ENCODE data around the gene IPO13.
A peak's percentile ranks its signal among the peaks of the same experiment; 100 is the strongest.

Gene IPO13

DNA sequence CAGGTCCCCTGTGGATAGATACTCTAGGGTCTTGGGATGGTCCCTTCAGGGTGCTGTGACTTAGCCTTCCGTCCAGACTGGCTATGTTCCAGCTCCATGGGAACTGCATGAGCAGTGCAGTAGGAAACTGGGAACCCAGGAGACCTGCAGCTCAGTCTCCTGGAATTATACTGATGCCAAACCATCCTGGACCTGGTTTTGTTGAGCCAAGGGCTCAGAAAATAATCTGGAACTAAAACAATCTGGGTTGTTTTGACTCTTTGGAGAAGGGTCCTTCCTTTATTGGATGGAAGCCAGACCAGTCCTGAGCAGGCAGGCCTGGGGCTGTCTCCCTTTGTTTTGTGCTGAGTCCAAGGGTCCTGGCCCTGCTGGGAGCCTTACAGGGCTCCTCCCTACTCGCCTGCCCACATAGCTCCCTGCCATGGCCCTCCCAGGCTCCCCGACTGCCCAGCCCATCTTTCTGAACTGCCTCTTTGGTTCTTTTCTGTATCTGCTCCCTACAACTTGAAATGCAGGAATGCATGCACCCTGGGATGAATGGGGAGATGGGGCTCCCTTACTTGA is 1.2 kb downstream of the IPO13 start:
- no peak for DNase-seq (ENCODE audit: extremely low read depth in 1 of 2, low read depth in 1 of 2)

DNA sequence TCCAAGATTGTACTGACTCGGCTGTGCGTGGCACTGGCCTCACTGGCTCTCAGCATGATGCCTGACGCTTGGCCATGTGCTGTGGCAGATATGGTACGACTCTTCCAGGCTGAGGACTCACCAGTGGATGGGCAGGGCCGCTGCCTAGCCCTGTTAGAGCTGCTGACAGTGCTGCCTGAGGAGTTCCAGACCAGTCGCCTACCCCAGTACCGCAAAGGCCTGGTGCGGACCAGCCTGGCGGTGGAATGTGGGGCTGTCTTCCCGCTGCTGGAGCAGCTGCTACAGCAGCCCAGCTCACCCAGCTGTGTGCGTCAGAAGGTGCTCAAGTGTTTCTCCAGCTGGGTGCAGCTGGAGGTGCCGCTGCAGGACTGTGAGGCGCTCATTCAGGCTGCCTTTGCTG is 2.9 kb downstream of the IPO13 start:
- no peak for DNase-seq (ENCODE audit: extremely low read depth in 1 of 2, low read depth in 1 of 2)

GRCh38 chr1:43951021-43951985 is 4.6 kb downstream of the IPO13 start:
- no peak for DNase-seq (ENCODE audit: extremely low read depth in 1 of 2, low read depth in 1 of 2)

- DNase-seq (ENCODE audit: extremely low read depth in 1 of 2, low read depth in 1 of 2), result no peak
Measured at GRCh38 chr1:43952731-43953346, 6.1 kb downstream of the IPO13 start.

GRCh38 chr1:43953361-43953760 is 6.6 kb downstream of the IPO13 start:
- no peak for DNase-seq (ENCODE audit: extremely low read depth in 1 of 2, low read depth in 1 of 2)

GRCh38 chr1:43954036-43954435 is 7.3 kb downstream of the IPO13 start:
- DNase-seq (ENCODE audit: extremely low read depth in 1 of 2, low read depth in 1 of 2), result no peak

DNA sequence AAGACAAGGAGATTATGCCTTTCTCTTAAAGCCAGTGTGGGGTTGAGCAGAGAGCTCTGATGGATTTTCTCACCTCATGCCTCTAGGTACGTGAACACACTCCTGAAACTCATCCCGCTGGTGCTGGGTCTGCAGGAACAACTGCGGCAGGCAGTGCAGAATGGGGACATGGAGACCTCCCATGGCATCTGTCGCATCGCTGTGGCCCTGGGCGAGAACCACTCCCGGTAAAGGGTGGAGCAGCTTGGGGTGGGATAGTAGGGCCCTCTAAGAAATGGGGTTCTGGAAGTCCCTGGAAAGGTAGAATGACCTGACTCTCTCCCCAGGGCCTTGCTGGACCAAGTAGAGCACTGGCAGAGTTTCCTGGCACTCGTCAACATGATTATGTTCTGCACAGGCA is 9.5 kb downstream of the IPO13 start:
- no peak for DNase-seq (ENCODE audit: extremely low read depth in 1 of 2, low read depth in 1 of 2)

DNA sequence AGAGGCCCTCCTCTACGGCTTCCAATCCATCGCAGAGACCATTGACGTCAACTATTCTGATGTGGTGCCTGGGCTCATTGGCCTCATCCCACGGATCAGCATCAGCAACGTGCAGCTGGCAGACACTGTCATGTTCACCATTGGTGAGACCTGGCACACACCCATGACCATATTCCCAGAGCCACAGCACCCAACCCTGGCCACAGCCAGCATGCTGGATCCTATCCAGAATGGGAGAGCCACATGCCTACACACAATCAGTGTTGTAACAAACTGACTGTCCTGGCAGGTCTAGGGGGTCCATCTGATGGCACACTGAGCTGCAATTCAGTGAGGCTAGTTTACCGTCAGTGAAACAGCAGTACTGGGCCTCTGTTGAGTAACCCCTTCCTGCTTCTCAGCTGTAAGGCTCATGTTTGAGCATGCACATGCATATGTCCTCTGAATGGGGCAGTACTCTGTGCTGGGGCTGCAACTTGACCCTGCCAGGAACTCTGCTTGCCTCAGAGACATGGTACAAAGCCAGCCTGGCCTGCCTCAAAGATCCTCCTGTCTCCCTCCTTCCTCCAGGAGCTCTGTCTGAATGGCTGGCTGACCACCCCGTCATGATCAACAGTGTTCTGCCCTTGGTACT is 10.8 kb downstream of the IPO13 start:
- no peak for DNase-seq (ENCODE audit: extremely low read depth in 1 of 2, low read depth in 1 of 2)

DNA sequence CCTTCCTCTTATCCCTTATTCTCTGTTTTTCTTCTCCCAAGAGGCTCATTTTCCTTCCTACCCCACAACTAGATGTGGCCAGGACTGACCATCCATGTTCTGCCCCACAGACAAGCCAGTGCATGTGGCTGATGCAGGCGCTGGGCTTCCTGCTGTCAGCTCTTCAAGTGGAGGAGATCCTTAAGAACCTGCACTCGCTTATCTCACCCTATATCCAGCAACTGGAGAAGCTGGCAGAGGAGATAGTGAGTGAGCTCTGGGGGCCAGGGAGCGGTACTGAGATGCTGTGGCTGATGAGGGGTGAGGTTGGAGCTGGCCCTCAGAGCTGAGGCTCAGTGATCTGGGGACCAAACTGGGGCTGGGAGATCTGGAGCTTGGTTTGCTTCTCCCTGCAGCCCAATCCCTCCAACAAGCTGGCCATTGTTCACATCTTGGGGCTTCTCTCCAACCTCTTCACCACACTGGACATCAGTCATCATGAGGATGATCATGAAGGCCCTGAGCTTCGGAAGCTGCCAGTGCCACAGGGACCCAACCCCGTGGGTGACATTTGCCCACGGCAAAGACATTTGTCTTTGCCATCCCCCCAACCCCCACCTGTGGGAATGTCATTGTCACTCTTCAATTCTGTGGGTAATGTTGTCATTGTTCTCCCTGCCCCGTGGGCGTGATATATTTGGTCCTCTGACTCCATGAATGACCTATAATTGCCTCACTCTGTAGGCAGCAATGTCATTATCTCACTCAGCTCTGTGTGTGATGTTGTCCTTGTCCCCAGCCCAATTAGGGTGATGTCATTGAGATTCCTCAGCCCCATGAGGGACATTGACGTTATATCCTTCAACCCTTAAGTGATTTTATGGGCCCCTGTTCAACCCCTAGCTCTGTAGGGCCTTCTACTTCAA is 11.9 kb downstream of the IPO13 start:
- no peak for DNase-seq (ENCODE audit: extremely low read depth in 1 of 2, low read depth in 1 of 2)

- no peak for DNase-seq (ENCODE audit: extremely low read depth in 1 of 2, low read depth in 1 of 2)
Measured at GRCh38 chr1:43960798-43961197, 14.0 kb downstream of the IPO13 start.

GRCh38 chr1:43961692-43962091 is 14.9 kb downstream of the IPO13 start:
- no peak for DNase-seq (ENCODE audit: extremely low read depth in 1 of 2, low read depth in 1 of 2)

DNA sequence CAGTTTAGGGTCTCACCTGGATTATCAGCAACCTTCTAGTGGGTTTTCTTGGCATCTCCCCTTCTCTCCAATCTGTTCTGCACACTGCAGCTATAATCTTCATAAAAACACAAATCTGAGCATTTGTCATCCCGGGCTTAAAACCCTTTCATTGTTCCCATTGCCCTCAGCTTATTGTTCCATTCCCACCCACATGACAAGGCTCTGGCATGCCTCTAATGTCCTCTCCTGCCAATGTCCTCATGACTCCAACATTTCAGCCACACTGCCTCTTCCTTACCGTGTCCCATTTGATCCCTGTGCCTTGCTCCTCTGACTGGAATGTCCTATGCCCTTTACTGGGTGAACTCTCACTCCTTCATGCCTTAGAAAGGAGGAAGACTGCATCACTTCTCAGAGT is 15.6 kb downstream of the IPO13 start:
- no peak for DNase-seq (ENCODE audit: extremely low read depth in 1 of 2, low read depth in 1 of 2)

DNA sequence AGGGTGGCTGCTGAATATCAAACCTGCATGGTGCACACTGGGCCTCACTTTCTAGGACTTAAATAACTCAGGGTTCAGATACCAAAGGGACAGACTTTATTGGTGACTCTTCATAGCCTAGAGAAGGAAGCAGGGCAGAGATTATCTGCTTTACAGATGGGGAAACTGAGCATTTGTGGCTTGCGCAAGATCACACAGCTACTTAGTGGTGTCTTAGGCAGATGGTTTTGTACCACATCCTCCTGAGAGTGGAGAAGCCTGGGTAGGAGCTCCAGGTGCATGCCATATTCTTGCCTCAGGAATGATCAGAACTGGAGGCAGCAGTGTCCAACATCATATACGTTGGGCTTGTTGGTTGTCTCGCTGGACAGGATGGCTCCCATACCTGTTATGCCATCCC is 16.3 kb downstream of the IPO13 start:
- DNase-seq (ENCODE audit: extremely low read depth in 1 of 2, low read depth in 1 of 2), result no peak

DNA sequence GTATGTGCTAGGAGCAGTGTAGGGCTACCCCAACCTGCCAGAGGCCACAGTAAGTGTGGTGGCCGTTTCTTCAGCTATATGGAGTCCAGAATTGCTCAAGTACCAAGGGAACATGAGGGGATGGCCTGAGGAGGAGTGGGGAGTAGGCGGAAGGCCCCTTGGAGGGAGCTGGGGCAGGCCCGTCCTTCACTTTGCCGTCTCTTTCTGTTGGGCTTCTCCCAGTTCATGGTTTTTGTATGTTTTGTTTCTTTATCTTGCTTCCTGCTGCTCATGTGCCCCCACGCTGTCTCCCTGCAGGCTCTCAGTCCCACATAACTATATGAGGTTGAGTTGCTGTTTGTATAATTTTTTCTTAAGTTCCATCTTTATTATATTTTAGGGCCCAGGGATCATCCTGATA is 17.1 kb downstream of the IPO13 start:
- DNase-seq (ENCODE audit: extremely low read depth in 1 of 2, low read depth in 1 of 2), result no peak

DNA sequence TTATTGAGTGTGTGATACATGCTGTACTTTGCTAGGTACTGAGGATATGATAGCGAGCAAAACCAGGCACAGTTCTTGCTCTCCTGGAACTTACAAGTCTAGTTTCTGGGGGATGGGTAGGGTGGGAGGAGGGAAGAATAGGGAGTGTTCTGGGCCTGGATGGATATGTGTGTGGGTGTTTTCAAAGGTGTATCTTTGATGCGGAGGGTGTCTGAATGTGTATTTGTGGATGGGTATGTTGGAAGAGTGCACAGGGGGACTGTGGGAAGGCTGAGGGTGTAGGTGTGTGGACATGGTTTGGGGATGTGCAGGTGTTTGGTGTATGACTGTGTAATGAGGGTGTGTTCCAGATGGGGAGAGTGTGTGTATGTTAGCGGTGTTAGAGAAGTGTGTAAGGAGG is 18.6 kb downstream of the IPO13 start:
- no peak for DNase-seq (ENCODE audit: extremely low read depth in 1 of 2, low read depth in 1 of 2)

- no peak for DNase-seq (ENCODE audit: extremely low read depth in 1 of 2, low read depth in 1 of 2)
Measured at GRCh38 chr1:43968348-43968948, 21.7 kb downstream of the IPO13 start.

- no peak for DNase-seq (ENCODE audit: extremely low read depth in 1 of 2, low read depth in 1 of 2)
Measured at GRCh38 chr1:43969416-43969745, 22.6 kb downstream of the IPO13 start.

GRCh38 chr1:43969746-43970466 is 23.2 kb downstream of the IPO13 start, which contains the start of gene DPH2:
Gene DPH2, plus strand, starts transcription at chr1:43970010. Its CDS starts 166 bp downstream, at chr1:43970176.
- DNase-seq (ENCODE audit: extremely low read depth in 1 of 2, low read depth in 1 of 2), result peak; percentile 87 to 91

GRCh38 chr1:43970502-43970901 is 23.8 kb downstream of the IPO13 start:
- no peak for DNase-seq (ENCODE audit: extremely low read depth in 1 of 2, low read depth in 1 of 2)
